A549 (cell line): ENCODE data around the gene LDLRAD4.

ENCODE experiments used
- JUN ChIP-seq, 2 experiments: fragments of >200 bp; sonication (Bioruptor Twin); formaldehyde crosslinking; IDR thresholded peaks; 2 replicates in 1 of 2; 3 replicates in 1 of 2; pipeline ENCODE4 v1.6.1; 2016 to 2017
- POLR2A ChIP-seq: IDR thresholded peaks from 2 replicates; pipeline ENCODE4 v1.6.1; 2012; ENCODE audit warnings: mild to moderate bottlenecking, low read length
- SREBF2 ChIP-seq: fragments of 450-650 bp; IDR thresholded peaks from 2 replicates; pipeline ENCODE4 v1.6.1; 2014; ENCODE audit warnings: mild to moderate bottlenecking, moderate library complexity
- TF ChIP-seq, protein P1 (sequence below): fragments of >200 bp; sonication (Bioruptor Twin); formaldehyde crosslinking; IDR thresholded peaks from 3 replicates; pipeline ENCODE4 v1.5.1; 2016

DNA sequence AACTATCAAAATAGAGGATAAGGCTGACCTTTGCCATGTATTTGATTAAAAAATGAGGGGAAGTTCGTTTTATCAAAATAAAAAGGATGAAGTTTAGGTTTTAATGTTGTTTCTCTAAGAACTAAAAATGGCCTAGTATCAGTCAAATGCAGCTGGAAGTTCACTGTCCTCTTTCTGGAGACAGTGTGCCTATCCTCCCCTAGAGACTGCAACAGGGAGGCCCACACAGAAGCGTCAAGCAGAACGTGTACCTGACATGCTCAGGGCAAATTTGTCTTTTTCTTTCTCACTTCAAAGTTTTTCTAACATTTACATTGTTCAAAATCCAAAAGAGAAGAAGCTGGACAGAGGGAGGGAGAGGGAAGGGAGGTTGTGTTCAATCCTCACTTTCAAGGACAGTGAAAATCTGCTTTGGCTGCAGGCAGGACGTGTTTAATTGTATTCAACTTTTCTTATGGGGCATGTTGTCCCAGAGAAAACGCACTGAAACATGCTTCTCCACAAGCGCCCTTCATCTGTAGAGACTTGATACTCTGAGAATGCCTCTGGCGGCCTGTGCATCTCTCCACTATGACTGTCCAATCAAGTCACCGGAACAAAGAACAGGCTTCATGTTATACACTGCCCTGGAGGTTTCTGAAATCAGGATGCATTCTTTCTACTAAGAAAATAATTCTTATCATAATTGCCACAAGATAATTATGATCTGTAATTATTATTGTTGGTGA is 442.7 kb downstream of the LDLRAD4 start:
- TF ChIP-seq JUN (IDR thresholded peaks at IDR 0.05) = no peak
- no peak for TF ChIP-seq POLR2A
- TF ChIP-seq SREBF2 = no peak
- TF ChIP-seq, protein P1, sequence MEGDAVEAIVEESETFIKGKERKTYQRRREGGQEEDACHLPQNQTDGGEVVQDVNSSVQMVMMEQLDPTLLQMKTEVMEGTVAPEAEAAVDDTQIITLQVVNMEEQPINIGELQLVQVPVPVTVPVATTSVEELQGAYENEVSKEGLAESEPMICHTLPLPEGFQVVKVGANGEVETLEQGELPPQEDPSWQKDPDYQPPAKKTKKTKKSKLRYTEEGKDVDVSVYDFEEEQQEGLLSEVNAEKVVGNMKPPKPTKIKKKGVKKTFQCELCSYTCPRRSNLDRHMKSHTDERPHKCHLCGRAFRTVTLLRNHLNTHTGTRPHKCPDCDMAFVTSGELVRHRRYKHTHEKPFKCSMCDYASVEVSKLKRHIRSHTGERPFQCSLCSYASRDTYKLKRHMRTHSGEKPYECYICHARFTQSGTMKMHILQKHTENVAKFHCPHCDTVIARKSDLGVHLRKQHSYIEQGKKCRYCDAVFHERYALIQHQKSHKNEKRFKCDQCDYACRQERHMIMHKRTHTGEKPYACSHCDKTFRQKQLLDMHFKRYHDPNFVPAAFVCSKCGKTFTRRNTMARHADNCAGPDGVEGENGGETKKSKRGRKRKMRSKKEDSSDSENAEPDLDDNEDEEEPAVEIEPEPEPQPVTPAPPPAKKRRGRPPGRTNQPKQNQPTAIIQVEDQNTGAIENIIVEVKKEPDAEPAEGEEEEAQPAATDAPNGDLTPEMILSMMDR = no peak
